DND-41 (cell line): ENCODE data around the gene SLC43A1.

ENCODE experiments used
- ATAC-seq: fragments of 200-7000 bp; cut with Tn5 transposase; 3 replicates; pipeline ENCODE4 v1.9.1; 2021; ENCODE audit warnings: low read depth; ENCODE audit not compliant: insufficient read depth
- DNase-seq: peaks from one replicate; pipeline ENCODE4 v3.0.0-alpha.2; 2020
- H2AFZ ChIP-seq: 2 replicates; pipeline ENCODE4 v1.6.0; 2012; ENCODE audit warnings: low read depth, low read length
- H3K27ac ChIP-seq: 2 replicates; pipeline ENCODE4 v1.5.1; 2012; ENCODE audit warnings: low read length, inconsistent platforms
- H3K27me3 ChIP-seq: fragments of 200-600 bp; sonication (generic); 2 replicates; pipeline ENCODE4 v1.6.0; 2012; ENCODE audit warnings: low read length, mild to moderate bottlenecking, inconsistent platforms; ENCODE audit not compliant: insufficient read depth, poor library complexity
- H3K36me3 ChIP-seq: 2 replicates; pipeline ENCODE4 v1.5.1; 2012; ENCODE audit warnings: low read length, inconsistent platforms; ENCODE audit not compliant: insufficient read depth
- H3K4me1 ChIP-seq: 2 replicates; pipeline ENCODE4 v1.5.1; 2012; ENCODE audit warnings: mild to moderate bottlenecking, low read length; ENCODE audit not compliant: insufficient read depth
- H3K4me2 ChIP-seq: 2 replicates; pipeline ENCODE4 v1.6.0; 2012; ENCODE audit warnings: mild to moderate bottlenecking, moderate library complexity, low read length, inconsistent platforms; ENCODE audit not compliant: insufficient read depth
- H3K4me3 ChIP-seq, 2 experiments: fragments of 200-600 bp in 1 of 2; shearing (Covaris generic) in 1 of 2; 2 replicates each; pipeline ENCODE4 v1.5.1; 2012 to 2016; ENCODE audit warnings: inconsistent platforms in 2 of 2, low read length in 2 of 2, mild to moderate bottlenecking in 2 of 2, low read depth in 1 of 2, moderate library complexity in 1 of 2
- H3K79me2 ChIP-seq: 2 replicates; pipeline ENCODE4 v1.6.0; 2012; ENCODE audit warnings: low read length, inconsistent platforms; ENCODE audit not compliant: insufficient read depth
- H3K9ac ChIP-seq: 2 replicates; pipeline ENCODE4 v1.6.0; 2012; ENCODE audit warnings: low read depth, mild to moderate bottlenecking, inconsistent platforms, low read length, moderate library complexity
- H3K9me3 ChIP-seq: 2 replicates; pipeline ENCODE4 v1.5.1; 2012; ENCODE audit warnings: low read length, moderate library complexity, mild to moderate bottlenecking, inconsistent platforms; ENCODE audit not compliant: insufficient read depth, severe bottlenecking
- H4K20me1 ChIP-seq: 2 replicates; pipeline ENCODE4 v1.6.0; 2012; ENCODE audit warnings: low read length; ENCODE audit not compliant: insufficient read depth
- EZH2 ChIP-seq: IDR thresholded peaks from 3 replicates; pipeline ENCODE4 v1.6.1; 2012; ENCODE audit warnings: borderline replicate concordance, low read depth, mild to moderate bottlenecking, moderate library complexity, low read length, inconsistent platforms; ENCODE audit not compliant: severe bottlenecking
- TF ChIP-seq, protein P1 (sequence below): IDR thresholded peaks from 2 replicates; pipeline ENCODE4 v1.5.1; 2012; ENCODE audit warnings: borderline replicate concordance, low read length, moderate library complexity, mild to moderate bottlenecking; ENCODE audit not compliant: poor library complexity, severe bottlenecking; ENCODE audit errors: extremely low read depth

SLC43A1 gene

GRCh38 chr11:57549983-57550382 is 34.5 kb upstream of the SLC43A1 start:
- Histone ChIP-seq H3K9ac (no peak overlapping the region), H3K79me2 (no peaks in the 10 kb centered on the region), H3K4me2 (no peak overlapping the region), H4K20me1 (no peaks in the 10 kb centered on the region; the same call in 1 of the 2 replicates), H3K27ac (no peak overlapping the region), H3K9me3 (no peaks in the 10 kb centered on the region), H3K4me1 (no peaks in the 10 kb centered on the region), H3K36me3 (peaks cover 81% of the 10 kb centered on the region), H3K4me3 (no peak overlapping the region), H2AFZ (no peak overlapping the region), H3K27me3 (no peaks in the 10 kb centered on the region)
- no peak for ATAC-seq
- no peak for DNase-seq
- TF ChIP-seq EZH2 = no peak
- TF ChIP-seq, protein P1, sequence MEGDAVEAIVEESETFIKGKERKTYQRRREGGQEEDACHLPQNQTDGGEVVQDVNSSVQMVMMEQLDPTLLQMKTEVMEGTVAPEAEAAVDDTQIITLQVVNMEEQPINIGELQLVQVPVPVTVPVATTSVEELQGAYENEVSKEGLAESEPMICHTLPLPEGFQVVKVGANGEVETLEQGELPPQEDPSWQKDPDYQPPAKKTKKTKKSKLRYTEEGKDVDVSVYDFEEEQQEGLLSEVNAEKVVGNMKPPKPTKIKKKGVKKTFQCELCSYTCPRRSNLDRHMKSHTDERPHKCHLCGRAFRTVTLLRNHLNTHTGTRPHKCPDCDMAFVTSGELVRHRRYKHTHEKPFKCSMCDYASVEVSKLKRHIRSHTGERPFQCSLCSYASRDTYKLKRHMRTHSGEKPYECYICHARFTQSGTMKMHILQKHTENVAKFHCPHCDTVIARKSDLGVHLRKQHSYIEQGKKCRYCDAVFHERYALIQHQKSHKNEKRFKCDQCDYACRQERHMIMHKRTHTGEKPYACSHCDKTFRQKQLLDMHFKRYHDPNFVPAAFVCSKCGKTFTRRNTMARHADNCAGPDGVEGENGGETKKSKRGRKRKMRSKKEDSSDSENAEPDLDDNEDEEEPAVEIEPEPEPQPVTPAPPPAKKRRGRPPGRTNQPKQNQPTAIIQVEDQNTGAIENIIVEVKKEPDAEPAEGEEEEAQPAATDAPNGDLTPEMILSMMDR = no peak

GRCh38 chr11:57547854-57548377 is 32.4 kb upstream of the SLC43A1 start:
- no peak overlapping the region for H3K27ac ChIP-seq
- no peaks in the 10 kb centered on the region for H3K4me1 ChIP-seq
- H3K4me2 ChIP-seq = no peak overlapping the region
- TF ChIP-seq, protein P1 = no peak
- no peak overlapping the region for H2AFZ ChIP-seq
- no peaks in the 10 kb centered on the region for H3K27me3 ChIP-seq
- H3K9me3 ChIP-seq = no peaks in the 10 kb centered on the region
- no peak overlapping the region for H3K9ac ChIP-seq
- H3K79me2 ChIP-seq = no peaks in the 10 kb centered on the region
- peaks cover 60% of the 10 kb centered on the region for H3K36me3 ChIP-seq
- no peaks in the 10 kb centered on the region for H4K20me1 ChIP-seq
- ATAC-seq (no peak), DNase-seq (no peak)
- no peak overlapping the region for H3K4me3 ChIP-seq

DNA sequence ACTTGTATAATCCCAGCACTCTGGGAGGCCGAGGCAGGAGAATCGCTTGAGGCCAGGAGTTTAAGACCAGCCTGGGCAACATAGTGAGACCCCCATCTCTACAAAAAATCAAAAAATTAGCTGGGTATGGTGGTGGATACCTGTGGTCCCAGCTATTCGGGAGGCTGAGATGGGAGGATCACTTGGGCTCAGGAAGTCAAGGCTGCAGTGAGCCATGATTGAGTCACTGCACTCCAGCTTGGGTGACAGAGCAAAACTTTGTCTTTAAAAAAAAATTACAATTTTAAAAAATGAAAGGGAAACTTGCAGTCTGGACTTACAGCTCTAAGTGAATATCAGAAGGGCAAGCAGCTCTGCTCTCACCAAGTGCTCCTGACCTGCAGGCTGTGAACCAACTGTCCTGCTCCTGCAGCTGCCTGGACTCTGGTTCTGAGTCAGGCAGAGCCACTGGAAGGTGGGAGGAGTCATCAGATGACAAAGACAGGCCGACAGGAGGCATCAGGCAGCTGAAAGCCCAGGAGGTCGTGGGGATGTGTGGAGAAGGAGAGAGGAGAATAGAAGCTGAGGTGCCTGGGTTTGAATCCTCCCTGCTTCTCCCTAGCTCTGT is 31.5 kb upstream of the SLC43A1 start:
- H3K4me2 ChIP-seq = no peak overlapping the region
- no peak overlapping the region for H3K4me3 ChIP-seq
- peaks cover 51% of the 10 kb centered on the region for H3K36me3 ChIP-seq
- no peak overlapping the region for H3K27ac ChIP-seq
- DNase-seq (no peak), ATAC-seq (no peak)
- no peak overlapping the region for H3K9ac ChIP-seq
- no peaks in the 10 kb centered on the region for H3K27me3 ChIP-seq
- no peak overlapping the region for H2AFZ ChIP-seq
- no peak for TF ChIP-seq EZH2
- TF ChIP-seq, protein P1 = no peak
- no peaks in the 10 kb centered on the region for H3K79me2 ChIP-seq
- H3K9me3 ChIP-seq = no peaks in the 10 kb centered on the region
- H3K4me1 ChIP-seq = no peaks in the 10 kb centered on the region
- H4K20me1 ChIP-seq = no peaks in the 10 kb centered on the region
